Activated CD4-positive, alpha-beta T cell treated with anti-CD3 and anti-CD28 coated beads, Interleukin-2, Interleukin-6, amounts not matched to agents 100 ng/mL and 50 ng/mL, durations not matched to agents 16 hours and 8 hours (primary cell): Measurements from ENCODE around the gene SELENOP.
"Not testable (repeated sequence)": the region's sequence is repeated elsewhere in the genome, so short reads cannot be mapped to it uniquely, and the experiment has no call there.

Experiments
- DNase-seq: peaks from one replicate; pipeline ENCODE4 v3.0.0-alpha.2; 2020

Gene SELENOP, protein sequence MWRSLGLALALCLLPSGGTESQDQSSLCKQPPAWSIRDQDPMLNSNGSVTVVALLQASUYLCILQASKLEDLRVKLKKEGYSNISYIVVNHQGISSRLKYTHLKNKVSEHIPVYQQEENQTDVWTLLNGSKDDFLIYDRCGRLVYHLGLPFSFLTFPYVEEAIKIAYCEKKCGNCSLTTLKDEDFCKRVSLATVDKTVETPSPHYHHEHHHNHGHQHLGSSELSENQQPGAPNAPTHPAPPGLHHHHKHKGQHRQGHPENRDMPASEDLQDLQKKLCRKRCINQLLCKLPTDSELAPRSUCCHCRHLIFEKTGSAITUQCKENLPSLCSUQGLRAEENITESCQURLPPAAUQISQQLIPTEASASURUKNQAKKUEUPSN

DNA sequence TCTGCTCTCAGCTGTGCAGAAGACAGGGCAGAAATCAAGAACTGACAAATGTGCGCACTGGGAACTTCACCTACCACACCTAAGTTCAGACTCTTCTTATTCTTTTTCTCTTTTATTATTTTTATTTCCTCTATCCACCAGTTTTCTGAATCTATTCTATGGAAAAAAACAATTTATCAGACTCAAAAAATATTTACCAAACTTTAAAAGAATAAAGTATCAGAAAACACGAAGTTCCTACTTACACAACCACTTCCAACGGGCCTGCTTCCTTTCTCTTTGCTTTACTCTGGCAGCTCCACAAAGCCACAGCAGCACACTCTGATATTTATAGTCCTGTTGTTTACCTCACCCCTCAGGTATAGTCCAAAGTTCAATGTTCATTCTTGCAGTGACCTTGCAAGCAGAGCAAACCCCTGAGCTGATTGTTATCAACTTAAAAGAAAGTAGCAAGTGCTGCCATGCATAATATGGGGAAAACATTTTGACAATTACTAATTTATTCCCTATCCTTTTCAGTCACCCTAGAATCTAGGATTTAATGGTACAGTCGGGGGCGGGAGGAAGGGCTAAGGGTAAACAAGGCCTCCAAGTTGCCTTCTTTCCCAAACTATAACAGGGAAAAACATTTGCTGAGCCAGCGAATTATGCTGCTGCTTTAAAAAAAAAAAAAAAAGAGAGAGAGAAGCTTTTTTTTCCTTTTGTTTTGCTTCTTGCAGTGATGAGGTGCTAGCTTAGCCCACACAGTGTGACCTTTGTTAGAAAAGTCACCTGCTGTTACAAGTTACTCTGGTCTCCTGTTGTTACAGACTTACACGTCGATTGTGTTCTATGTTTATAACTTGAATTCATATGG lies at the start of gene SELENOP:
SELENOP (minus strand) TSS at position 302 of the 856 bp plus-strand sequence. CDS start 3,539 bp downstream, outside the sequence.
- no peak for DNase-seq

DNA sequence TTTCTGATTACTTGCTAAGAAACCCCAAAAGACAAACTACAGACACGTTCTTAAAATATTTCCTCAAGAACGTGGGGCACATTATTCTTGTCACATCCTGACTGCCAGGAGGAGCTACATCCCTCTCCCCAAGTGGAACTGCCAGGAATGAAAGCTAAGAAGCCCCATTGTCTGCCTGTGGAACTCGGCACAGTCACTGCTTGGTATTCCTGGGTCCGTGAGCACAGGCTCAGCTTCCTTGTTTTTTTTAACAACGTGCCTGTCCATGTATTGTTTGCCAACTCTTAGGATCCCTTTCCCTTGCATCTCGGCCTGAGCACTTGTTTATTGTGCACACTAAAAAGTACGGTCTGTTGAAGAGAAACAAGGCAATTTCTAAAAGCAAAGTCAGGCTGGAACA lies 47.0 kb upstream of the SELENOP start:
- no peak for DNase-seq

DNA sequence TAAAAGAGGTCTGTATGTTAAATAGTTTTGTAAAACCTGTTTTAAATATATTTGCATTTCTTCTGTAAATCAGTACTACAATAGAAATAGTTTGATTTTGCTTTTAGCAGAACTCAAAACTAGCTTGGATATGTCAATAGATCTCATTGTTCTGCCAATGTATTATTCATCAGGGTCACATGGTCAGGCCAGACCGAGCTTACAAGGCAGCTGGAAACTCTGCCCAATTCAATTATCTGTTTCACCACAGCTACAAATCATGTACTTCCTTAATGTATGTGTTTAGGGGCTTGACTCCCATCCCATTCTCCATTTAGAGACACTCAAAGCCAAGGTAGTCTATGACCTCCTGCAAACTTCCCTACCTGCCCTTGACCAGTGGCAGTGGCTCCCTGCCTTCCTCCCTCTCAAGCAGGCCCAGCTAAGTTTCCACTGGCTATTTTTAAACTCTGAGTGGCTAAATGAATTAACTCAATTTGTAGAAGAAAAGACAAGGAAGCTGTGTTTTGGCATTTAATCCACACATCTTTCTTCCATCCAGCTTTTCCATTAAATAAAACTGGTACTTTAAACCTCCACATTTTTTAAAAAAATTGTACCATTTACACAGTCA lies 46.4 kb upstream of the SELENOP start:
- DNase-seq: no peak

DNA sequence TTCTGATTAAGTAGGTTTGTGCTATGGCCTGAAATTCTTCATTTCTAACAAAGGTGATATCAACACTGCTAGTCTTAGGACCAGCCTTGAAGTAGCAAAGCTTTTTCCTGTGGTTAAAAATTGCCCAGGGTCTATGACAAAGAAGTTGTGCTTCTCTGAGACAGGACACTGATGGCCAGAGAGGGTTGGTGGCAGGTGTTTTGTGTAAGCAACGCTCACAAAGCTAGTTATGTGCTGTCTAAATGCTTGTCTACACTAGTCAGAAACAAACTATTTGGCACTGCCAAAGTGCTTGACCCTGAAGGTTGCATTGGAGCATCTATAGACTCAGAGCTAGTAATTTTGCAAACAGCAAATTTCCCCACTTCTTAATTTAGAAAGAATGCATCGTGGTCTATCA lies 44.1 kb upstream of the SELENOP start:
- no peak for DNase-seq

DNA sequence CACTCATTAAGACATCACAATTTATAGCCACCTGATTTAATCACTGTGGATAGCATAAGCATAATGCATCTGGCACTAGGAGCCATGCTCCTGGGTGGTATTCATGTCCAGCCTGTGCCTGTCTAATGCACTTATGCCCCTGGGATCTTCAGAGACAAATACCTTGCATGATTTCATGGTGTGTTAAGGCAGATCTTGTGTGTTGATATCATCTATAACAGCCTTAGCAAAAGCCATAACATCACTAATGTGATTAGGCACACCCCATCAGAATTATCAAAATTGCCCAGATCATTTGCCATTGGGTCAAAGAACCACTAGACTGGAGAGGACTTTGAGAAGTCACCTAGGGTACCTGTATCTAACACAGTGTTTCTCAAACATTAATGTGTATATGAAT lies 43.7 kb upstream of the SELENOP start:
- no peak for DNase-seq

DNA sequence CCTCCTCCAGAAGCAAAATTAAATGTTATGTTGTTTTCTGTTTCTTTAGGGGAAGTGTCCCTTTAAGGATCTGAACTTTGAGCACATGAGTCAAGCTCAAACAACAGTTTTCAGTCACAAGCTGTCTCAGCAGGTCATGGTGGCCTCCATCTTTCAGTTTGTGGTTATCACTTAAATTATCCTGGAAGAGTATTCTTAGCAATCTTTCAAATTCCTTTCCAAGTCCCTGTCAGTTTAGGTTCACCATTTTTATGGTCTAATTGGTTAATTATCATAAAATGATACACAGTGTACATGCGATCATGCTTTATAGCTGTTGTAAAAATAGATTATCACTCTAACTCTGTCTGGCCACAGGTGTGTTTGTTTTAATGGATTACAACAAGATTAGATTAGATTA lies 43.1 kb upstream of the SELENOP start:
- peak; percentile 10 for DNase-seq

DNA sequence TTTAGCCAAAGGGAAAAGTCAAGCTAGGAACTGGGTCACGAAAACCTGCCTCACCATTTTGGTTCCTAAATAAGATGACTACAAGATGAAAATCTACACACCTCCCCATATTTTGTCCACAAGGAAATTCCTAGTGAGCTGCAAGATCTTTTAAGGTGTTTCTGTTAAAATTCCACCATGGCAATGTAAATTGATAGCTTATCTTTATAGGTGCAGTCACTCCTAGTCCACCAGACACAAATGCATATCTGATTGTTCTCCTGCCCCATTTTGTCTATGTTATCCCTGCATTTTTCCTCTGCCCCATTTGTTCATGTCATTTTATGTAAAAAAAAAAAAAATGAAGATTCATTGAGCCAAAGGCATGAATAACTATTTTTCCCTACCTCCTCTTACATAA lies 41.1 kb upstream of the SELENOP start:
- no peak for DNase-seq

DNA sequence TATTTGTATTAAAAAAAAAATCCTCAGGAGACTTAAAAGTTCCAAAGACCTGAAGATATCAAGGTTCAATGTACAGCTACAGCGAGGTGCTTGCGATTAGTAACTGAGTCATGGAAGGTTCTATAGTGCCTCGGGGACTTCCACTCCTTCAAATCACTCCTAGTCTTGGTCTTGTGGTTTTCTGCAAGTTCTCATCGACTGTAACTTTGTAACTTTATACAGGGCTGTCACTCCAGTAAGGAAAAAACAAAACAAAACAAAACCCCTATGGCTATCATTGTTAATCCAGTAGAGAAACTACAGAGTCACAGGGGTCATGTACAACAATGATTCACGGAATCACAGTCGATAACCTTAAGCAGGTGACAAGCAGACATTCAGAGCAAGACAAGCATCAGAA lies 39.8 kb upstream of the SELENOP start:
- DNase-seq: no peak

DNA sequence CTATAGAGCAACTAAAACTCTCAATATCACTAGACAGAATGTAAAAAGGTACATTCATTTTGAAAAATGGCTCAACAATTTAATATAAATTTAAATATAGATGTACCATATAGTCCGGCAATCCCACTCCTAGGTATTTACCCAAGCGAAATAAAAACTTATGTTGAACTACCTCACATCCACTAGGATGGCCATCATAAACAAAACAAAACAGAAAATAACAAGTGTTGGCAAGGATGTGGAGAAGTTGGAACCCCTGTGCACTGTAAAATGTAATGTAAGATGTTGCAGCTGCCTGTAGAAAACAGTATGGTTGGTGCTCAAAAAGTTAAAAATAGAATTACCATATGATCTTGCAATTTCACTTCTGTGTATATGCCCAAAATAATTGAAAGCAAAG lies 36.9 kb upstream of the SELENOP start:
- no peak for DNase-seq

DNA sequence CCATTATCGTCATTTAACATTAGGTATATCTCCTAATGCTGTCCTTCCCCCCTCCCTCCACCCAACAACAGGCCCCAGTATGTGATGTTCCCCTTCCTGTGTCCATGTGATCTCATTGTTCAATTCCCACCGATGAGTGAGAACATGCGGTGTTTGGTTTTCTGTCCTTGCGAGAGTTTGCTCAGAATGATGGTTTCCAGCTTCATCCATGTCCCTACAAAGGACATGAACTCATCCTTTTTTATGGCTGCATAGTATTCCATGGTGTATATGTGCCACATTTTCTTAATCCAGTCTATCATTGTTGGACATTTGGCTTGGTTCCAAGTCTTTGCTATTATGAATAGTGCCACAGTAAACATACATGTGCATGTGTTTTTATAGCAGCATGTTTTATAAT lies 32.7 kb upstream of the SELENOP start:
- not testable (repeated sequence) for DNase-seq

DNA sequence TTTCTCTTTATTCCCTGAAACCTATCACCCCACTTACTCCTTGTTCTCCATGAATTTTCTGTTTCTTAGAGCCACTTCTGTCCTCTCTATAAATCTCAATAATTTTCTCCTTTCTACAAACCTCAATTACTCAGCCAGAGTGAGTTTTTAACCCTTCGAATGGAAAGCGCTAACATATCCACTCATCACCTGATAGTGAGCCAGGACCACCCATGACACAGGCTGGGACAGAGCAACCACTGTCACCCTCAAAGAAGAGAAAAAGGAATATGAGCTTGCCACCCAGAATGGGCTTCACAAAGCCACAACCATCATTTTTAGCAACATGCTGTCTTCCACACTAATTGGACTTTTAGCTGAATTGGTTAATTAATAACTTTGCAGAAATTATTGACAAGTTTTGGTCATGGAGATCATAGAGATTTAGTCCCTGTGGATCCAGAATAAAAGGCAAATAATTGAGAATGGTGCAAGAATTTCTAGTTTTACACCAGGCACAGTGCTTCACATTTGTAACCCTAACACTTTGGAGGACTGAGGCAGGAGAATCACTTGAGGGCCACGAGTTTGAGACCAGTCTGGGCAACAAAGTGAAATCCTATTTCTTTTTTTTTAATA lies 32.1 kb upstream of the SELENOP start:
- DNase-seq: no peak

DNA sequence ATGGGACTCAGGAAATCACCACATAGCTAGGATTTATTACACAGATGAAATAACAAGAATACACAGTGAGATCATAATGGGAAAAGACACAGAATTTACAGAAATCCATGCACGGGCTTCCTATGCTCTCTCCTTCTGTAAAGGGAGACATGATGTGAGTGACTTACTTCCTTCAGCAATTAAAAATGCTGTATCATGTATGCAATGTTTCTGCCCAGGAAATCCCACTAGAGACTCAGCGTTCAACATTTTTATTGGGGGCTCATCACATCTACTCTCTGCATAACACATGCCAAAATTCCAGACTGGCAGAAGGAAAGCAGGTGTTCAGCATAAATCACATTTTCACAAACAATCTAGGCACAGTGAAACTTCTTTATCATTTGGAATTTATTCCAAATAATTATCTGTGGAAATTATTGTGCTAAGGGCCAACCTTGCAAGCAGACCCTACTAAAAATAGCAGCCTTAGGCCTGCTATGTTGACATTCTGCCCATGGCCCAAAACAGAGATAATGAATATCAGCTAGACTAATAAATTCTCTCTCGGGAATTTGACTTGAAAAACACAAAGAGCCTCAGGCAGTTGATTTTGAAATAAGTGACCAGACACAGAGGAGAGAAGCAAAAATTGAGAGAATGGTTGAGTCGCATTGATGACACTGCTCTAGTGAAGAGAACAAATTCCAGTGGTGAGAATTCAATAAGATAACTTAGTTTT lies 31.4 kb upstream of the SELENOP start:
- DNase-seq: no peak

DNA sequence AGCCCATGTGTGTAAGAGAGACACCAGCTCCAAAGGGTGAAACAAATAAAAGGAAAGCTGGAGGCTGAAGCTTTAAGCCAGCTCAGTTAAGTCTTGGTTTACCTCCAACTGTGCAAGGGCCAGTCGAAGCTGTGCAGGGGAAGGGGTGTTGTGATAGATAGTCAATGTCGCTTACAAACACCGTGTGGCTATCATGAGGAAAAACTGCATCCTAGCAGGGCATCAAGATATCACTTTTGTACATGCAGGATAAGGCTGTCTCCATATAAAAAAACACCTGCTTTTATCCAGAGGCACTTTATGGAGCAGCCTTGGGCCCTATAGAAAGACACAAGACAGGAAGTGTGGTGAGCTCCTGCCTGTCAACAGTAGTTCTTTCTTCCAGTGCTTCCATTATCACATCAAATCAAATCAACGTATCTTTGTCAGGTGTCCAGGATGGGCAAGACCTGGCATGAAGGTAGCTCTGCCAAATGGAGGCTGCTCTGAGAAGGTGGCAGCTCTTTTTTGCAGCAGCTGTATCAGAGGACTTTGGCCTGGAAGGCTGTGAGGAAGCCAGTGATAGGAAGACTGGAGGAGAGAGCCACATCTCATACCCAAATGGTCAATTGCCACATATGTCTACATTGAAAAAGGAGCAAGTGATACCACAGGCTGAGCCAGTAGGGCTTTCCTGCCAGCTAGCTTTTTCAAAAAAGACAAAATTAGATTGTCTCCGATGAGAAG lies 29.3 kb upstream of the SELENOP start:
- no peak for DNase-seq

DNA sequence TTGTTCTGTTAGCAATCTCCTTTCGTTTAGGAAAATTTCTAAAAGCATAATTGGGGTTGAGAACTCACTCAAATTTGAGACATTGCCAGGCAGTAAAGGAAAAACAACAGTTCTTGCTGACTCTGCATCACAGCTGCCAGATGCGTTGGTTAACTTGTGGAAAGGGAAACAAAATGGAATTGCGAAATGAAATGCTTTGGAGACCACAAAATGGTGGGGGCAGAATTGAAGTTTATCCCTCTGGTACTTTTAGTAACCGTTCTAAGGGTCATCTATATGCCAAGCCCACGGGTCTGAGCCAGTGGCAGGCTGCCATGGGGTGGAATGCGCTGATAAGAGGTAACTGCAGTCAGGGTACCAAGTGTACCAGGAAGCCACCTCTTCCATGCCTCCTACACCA lies 28.6 kb upstream of the SELENOP start:
- no peak for DNase-seq

DNA sequence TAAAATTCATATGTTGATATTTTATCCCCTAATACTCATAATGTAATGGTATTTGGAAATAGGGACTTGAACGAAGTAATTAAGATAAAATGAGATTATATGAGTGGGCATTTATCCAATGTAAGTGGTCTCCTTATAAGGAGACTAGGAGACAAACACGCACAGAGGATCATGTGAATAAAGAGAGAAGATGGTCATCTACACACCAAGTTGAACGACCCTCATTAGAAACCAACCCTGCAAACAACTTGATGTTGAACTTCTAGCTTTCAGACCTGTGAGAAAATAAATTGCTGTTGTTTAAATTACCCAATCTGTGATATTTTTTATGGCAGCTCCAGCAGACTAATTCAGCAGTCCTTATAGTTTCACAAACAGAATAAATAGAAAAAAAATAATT lies 27.5 kb upstream of the SELENOP start:
- DNase-seq: no peak

DNA sequence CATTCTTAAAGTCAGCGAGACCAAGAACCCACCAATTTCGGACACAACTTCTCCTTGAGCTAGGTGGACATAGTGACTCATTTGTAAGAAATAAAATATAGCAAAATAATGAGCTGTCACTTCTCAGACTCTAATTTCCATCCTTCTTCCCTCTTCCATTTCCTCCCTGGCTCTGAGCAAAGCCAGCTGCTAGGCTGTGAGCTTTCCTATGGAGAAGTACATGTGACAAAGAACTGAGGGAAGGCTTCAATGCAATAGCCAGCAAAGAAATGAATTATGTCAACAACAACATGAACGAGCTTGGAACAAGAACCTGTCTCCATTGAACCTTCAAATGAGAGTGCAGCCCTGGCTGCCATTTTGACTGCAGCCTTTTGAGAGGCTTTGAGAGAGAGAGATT lies 25.9 kb upstream of the SELENOP start:
- DNase-seq: no peak

DNA sequence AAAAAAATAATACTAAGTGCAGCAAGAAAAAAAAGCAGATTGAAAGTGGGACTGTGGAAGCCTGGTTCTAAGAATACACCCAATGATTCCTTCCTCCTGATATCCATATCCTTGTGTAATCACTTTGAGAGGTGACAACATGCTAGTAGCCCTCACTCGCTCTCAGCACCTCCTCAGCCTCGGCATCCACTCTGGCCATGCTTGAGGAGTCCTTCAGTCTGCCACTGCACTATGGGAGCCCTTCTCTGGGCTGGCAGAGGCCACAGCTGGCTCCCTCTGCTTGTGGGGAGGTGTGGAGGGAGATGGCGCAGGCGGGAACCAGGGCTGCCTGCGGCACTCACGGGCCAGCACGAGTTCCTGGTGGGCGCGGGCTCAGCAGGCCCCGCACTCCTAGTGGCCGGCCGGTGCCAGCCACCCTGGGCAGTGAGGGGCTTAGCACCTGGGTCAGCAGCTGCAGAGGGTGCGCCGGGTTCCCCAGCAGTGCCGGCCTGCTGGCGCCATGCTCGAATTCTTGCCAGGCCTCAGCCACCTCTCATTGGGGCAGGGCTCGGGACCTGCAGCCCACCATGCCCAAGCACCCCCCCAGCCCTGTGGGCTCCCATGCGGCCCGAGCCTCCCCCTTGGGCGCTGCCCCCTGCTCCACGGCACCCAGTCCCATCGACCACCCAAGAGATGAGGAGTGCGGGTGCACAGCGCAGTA lies 24.5 kb upstream of the SELENOP start:
- no peak for DNase-seq

DNA sequence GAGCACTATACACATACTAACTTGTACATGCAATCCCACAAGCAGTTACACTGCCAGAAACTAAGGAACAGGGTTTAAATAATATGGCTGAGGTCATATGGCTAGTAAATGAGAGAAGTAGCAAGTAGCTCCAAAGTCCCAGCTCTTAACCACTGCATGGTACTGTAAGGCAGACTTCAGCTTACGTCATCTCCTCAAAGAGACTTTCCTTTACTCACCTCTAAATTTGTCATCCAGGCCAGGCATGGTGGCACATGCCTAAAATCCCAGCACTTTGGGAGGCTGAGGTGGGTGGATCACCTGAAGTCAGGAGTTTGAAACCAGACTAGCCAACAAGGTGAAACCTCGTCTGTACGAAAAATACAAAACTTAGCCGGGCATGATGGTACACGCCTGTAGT lies 20.4 kb upstream of the SELENOP start:
- DNase-seq: no peak

DNA sequence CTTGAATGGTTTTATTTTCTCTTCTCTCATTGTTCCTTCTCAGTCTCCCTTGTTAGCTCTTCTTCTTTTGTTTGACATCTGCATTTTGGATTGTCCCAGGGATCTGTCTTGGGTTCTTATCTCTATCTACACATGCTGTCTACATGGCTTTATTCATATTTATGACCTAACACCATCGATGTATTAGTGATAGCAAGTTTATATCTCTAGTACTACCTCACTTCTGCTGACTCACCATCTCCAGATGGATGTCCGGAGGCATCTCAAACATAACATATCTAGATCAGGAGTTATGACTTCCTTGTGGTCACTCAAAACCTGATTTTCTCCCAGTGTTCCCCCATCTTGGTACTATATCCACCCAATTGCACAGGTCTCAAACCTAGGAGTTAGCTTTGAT lies 19.2 kb upstream of the SELENOP start:
- DNase-seq: no peak

DNA sequence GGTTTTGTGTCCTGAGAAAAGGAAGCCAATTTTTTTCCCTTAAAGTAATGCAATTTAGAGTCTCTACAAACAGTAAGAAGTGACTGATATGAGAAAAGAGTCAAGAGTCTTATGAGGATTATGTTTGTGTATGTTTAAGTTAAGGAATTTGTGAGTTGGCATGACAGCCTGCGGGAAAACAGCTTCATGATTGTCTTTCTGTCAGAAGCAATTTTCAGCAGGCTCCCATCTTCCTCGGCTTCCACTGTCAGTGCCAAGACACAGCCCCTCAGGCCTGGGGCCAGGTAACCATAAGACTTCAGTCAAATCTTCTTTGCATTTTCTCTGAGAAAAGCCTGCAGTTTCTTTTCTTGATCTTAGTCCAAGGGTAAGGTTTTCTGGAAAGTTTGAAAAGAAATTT lies 17.0 kb upstream of the SELENOP start:
- DNase-seq: no peak
